ENCODE measurements around the gene CYTH4.

Gene CYTH4

DNA sequence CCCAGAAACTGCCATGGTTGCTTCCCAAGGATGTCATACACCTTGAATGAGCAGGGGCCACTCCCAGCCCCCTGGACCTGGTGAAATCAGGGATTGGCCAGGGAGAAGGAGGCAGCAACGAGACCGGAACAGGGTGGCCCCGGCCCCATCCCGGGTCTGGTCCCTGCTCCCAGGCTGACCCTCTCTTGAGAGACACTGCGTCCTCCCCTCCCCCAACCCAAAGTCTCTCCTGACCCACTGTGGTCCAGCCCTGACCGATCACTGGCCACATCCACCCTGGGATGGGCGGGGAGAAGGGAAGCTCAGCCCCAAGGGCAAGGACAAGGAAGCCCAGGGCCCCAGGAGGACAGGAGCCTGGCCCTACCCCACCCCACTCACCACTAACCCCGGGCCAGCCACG, 12.4 kb downstream of the CYTH4 start:
- Histone ChIP-seq H3K9me3 (ENCODE audit: control extremely low read depth in 1 of 5, control insufficient read depth in 4 of 5, insufficient read depth in 2 of 5, low read depth in 1 of 5, low read length in 4 of 5) (peaks cover 0 to 4% (median 0%) of the 10 kb centered on the region in 5 experiments), H3K27me3 (replicated peaks in 2 of 5; ENCODE audit: control insufficient read depth in 4 of 5, insufficient read depth in 5 of 5, low read length in 4 of 5) (no peaks in the 10 kb centered on the region), H3K4me3 (ENCODE audit: control insufficient read depth in 1 of 7, extremely low read depth in 1 of 7, insufficient read depth in 4 of 7, low read depth in 2 of 7, low read length in 6 of 7) (no peak overlapping the region), H3K27ac (ENCODE audit: insufficient read depth in 1 of 2, low read depth in 1 of 2, low read length in 2 of 2, poor library complexity in 1 of 2, severe bottlenecking in 2 of 2) (no peak overlapping the region), H3K4me1 (ENCODE audit: control extremely low read depth in 1 of 4, control insufficient read depth in 4 of 4, insufficient read depth in 4 of 4, low read length in 3 of 4) (peaks cover 12 to 56% (median 37%) of the 10 kb centered on the region in 4 experiments), H3K36me3 (ENCODE audit: control insufficient read depth in 4 of 4, insufficient read depth in 4 of 4, low read length in 3 of 4) (peaks cover 17 to 72% (median 40%) of the 10 kb centered on the region in 4 experiments)
- CTCF ChIA-PET, result interaction anchor here (2.8 to 3.2 kb wide), 2 partner anchors 8 to 35 kb away, joined by 13 to 15 read pairs; no protein-coding TSS in a partner anchor
- POLR2A ChIA-PET, result no interaction called here
- WGBS (ENCODE audit: insufficient coverage), result 96% methylated on average over 4 of the region's 9 CpGs
- DNase-seq, result no peak

DNA sequence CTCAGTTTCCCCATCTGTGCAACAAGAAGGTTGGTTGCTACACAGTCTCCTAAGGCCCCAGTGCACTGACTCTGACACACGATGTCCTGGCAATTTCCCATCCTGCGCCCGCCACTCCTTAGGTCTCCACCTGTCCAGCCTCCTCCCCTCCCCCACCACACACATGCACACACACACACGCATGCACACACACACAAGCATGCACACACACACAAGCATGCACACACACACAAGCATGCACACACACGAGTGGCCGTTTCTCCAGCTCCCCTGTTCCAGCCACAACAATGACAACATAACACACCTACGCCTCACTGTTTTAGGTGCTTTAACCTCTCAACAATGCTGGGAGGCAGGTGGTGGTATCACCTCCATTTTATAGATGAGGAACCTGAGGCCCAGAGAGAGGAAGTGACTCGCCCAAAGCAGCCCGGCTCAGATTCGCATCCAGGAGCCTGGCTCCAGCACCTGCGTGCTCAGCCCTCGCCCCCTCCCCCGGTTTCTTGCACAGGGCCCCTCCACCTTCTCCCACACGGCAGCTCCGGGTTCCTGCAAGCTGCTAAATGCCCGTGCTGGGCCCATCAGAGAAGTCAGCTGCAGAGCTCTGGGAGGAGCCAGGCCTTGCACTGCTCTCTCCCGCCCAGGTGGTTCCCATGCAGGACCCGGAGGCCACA, 13.0 kb downstream of the CYTH4 start:
- Histone ChIP-seq H3K9me3 (ENCODE audit: control extremely low read depth in 1 of 5, control insufficient read depth in 4 of 5, insufficient read depth in 2 of 5, low read depth in 1 of 5, low read length in 4 of 5) (peaks cover 0 to 4% (median 0%) of the 10 kb centered on the region in 5 experiments), H3K36me3 (ENCODE audit: control insufficient read depth in 4 of 4, insufficient read depth in 4 of 4, low read length in 3 of 4) (peaks cover 17 to 68% (median 40%) of the 10 kb centered on the region in 4 experiments), H3K4me3 (ENCODE audit: control insufficient read depth in 1 of 7, extremely low read depth in 1 of 7, insufficient read depth in 4 of 7, low read depth in 2 of 7, low read length in 6 of 7) (no peak overlapping the region), H3K27me3 (replicated peaks in 2 of 5; ENCODE audit: control insufficient read depth in 4 of 5, insufficient read depth in 5 of 5, low read length in 4 of 5) (no peaks in the 10 kb centered on the region), H3K27ac (ENCODE audit: insufficient read depth in 1 of 2, low read depth in 1 of 2, low read length in 2 of 2, poor library complexity in 1 of 2, severe bottlenecking in 2 of 2) (no peak overlapping the region), H3K4me1 (ENCODE audit: control extremely low read depth in 1 of 4, control insufficient read depth in 4 of 4, insufficient read depth in 4 of 4, low read length in 3 of 4) (peaks cover 17 to 62% (median 43%) of the 10 kb centered on the region in 4 experiments)
- ChIA-PET POLR2A (no interaction called here), CTCF (interaction anchor here (0.6 to 5.7 kb wide), 4 partner anchors 9 to 330 kb away, joined by 3 to 25 read pairs (median 14); no protein-coding TSS in a partner anchor)
- WGBS (ENCODE audit: insufficient coverage), result 83% methylated on average over 12 of the region's 18 CpGs
- DNase-seq, result no peak

DNA sequence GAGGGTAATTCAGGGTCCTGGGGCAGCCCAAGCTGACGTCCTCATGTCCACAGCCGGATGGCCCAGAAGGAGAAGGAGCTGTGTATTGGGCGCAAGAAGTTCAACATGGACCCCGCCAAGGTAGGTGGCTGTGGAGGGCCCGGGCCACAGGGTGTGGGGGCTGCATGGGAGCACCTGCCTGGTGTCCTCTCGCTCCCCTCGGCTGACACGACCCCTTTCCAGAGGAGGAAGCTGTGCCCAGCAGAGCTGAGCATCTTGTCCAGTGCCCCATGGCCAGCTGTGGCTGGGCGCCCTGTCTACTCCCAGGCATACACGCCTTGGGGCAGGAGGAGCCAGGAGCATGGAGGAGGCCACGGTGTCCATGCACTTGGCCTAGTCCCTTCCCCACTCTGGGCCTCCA, 13.6 kb downstream of the CYTH4 start:
- Histone ChIP-seq H3K27ac (ENCODE audit: insufficient read depth in 1 of 2, low read depth in 1 of 2, low read length in 2 of 2, poor library complexity in 1 of 2, severe bottlenecking in 2 of 2) (no peak overlapping the region), H3K4me3 (ENCODE audit: control insufficient read depth in 1 of 7, extremely low read depth in 1 of 7, insufficient read depth in 4 of 7, low read depth in 2 of 7, low read length in 6 of 7) (no peak overlapping the region), H3K36me3 (ENCODE audit: control insufficient read depth in 4 of 4, insufficient read depth in 4 of 4, low read length in 3 of 4) (peaks cover 17 to 64% (median 39%) of the 10 kb centered on the region in 4 experiments), H3K27me3 (replicated peaks in 2 of 5; ENCODE audit: control insufficient read depth in 4 of 5, insufficient read depth in 5 of 5, low read length in 4 of 5) (no peaks in the 10 kb centered on the region), H3K4me1 (ENCODE audit: control extremely low read depth in 1 of 4, control insufficient read depth in 4 of 4, insufficient read depth in 4 of 4, low read length in 3 of 4) (peaks cover 17 to 68% (median 48%) of the 10 kb centered on the region in 4 experiments), H3K9me3 (ENCODE audit: control extremely low read depth in 1 of 5, control insufficient read depth in 4 of 5, insufficient read depth in 2 of 5, low read depth in 1 of 5, low read length in 4 of 5) (peaks cover 0 to 4% (median 0%) of the 10 kb centered on the region in 5 experiments)
- ChIA-PET POLR2A (no interaction called here), CTCF (interaction anchor here (0.6 to 5.7 kb wide), 5 partner anchors 9 to 331 kb away, joined by 3 to 25 read pairs (median 13); partner anchors contain the start of gene CYTH4)
- WGBS (ENCODE audit: insufficient coverage), result 92% methylated on average over 9 of the region's 11 CpGs
- no peak for DNase-seq

DNA sequence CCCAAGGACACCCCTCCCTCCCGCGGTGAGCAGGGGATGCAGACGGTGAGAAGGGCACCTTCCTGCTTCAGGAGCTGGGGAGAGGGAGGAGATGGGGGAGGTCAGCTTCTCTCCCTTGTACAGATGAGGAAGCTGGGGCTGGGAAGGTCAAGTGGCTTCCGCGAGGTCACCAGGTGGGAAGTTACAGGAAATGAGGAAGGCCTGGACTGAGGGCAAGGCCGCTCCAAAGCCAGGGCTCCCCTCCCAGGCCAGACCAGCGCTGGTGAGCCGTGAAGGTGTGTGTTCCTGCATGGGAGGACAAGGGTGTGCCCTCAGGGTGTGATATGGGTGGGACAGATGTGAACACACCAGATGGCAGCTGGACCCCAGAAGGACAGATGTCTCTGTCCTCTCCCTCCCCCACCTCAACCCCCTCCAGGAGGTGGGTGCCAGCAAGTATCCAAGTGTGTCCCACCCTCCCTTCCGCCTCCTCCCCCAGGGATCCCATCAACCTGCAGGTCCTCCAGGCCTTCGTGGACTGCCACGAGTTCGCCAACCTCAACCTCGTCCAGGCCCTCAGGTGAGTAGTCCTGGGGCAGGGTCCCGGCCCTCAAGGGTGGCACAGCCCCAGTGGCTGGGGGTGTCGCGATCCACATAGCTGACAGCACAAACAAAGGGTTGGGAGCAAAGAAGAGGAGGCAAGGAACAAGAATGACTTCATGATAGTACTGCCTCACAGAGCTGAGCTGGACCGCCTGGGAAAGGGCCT, 16.6 kb downstream of the CYTH4 start:
- peaks cover 4 to 51% (median 29%) of the 10 kb centered on the region in 4 experiments for H3K36me3 ChIP-seq (ENCODE audit: control insufficient read depth in 4 of 4, insufficient read depth in 4 of 4, low read length in 3 of 4)
- CTCF ChIA-PET, result interaction anchor here (0.6 to 5.7 kb wide), 12 partner anchors 9 to 441 kb away, joined by 3 to 25 read pairs (median 4); partner anchors contain the start of gene CYTH4
- H3K9me3 ChIP-seq (ENCODE audit: control extremely low read depth in 1 of 5, control insufficient read depth in 4 of 5, insufficient read depth in 2 of 5, low read depth in 1 of 5, low read length in 4 of 5), result no peaks in the 10 kb centered on the region
- WGBS (ENCODE audit: insufficient coverage), result 93% methylated on average over 8 of the region's 17 CpGs
- no peak for DNase-seq
- no peaks in the 10 kb centered on the region for H3K27me3 ChIP-seq (replicated peaks in 2 of 5; ENCODE audit: control insufficient read depth in 4 of 5, insufficient read depth in 5 of 5, low read length in 4 of 5)
- POLR2A ChIA-PET, result interaction anchor here (0.8 to 1.0 kb wide), 2 partner anchors 15 to 222 kb away, joined by 3 to 4 read pairs; no protein-coding TSS in a partner anchor
- H3K4me3 ChIP-seq (ENCODE audit: control insufficient read depth in 1 of 7, extremely low read depth in 1 of 7, insufficient read depth in 4 of 7, low read depth in 2 of 7, low read length in 6 of 7), result no peak overlapping the region
- peaks cover 17 to 95% (median 74%) of the 10 kb centered on the region in 4 experiments for H3K4me1 ChIP-seq (ENCODE audit: control extremely low read depth in 1 of 4, control insufficient read depth in 4 of 4, insufficient read depth in 4 of 4, low read length in 3 of 4)
- peak overlapping the region in 1 of 2 experiments; percentile 11 for H3K27ac ChIP-seq (ENCODE audit: insufficient read depth in 1 of 2, low read depth in 1 of 2, low read length in 2 of 2, poor library complexity in 1 of 2, severe bottlenecking in 2 of 2)

DNA sequence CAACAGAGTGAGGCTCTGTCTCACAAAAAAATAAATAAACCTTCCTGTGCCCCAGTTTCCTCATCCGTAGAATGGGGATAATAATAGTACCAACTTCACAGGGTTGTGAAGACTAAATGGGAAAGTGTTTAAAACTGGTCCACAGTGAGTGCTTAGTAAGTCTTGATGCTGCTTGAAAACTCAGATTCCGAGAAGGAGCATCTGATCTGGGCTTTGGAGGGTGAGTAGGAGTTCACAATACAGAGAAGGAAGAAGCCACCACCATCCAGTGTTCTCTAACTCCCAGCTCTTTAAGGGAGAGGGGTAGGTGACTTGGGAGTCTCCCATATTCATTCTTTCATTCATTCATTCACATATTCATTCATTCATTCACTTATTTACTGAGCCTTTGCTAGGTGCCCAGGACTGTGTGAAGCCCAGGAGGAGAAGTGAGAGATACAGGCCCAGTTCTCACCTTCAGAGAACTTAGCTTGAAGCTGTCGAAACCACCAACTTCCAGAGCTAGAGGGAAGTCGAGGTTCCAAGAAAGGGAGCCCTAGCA, 17.7 kb downstream of the CYTH4 start:
- peaks cover 4 to 50% (median 28%) of the 10 kb centered on the region in 4 experiments for H3K36me3 ChIP-seq (ENCODE audit: control insufficient read depth in 4 of 4, insufficient read depth in 4 of 4, low read length in 3 of 4)
- H3K27me3 ChIP-seq (replicated peaks in 2 of 5; ENCODE audit: control insufficient read depth in 4 of 5, insufficient read depth in 5 of 5, low read length in 4 of 5), result no peaks in the 10 kb centered on the region
- no peak for DNase-seq
- H3K4me1 ChIP-seq (ENCODE audit: control extremely low read depth in 1 of 4, control insufficient read depth in 4 of 4, insufficient read depth in 4 of 4, low read length in 3 of 4), result peaks cover 21 to 97% (median 82%) of the 10 kb centered on the region in 4 experiments
- H3K27ac ChIP-seq (ENCODE audit: insufficient read depth in 1 of 2, low read depth in 1 of 2, low read length in 2 of 2, poor library complexity in 1 of 2, severe bottlenecking in 2 of 2), result peak overlapping the region; percentile 1 to 36
- peak overlapping the region in 1 of 7 experiments; percentile 54 for H3K4me3 ChIP-seq (ENCODE audit: control insufficient read depth in 1 of 7, extremely low read depth in 1 of 7, insufficient read depth in 4 of 7, low read depth in 2 of 7, low read length in 6 of 7)
- POLR2A ChIA-PET, result interaction anchor here (0.5 to 1.0 kb wide), 5 partner anchors 14 to 221 kb away, joined by 3 to 5 read pairs (median 3); no protein-coding TSS in a partner anchor
- CTCF ChIA-PET, result interaction anchor here (0.8 to 5.7 kb wide), 10 partner anchors 10 to 55 kb away, joined by 3 to 25 read pairs (median 4); partner anchors contain the start of gene CYTH4
- no peaks in the 10 kb centered on the region for H3K9me3 ChIP-seq (ENCODE audit: control extremely low read depth in 1 of 5, control insufficient read depth in 4 of 5, insufficient read depth in 2 of 5, low read depth in 1 of 5, low read length in 4 of 5)
- WGBS (ENCODE audit: insufficient coverage), result 80% methylated on average over 2 of the region's 4 CpGs

DNA sequence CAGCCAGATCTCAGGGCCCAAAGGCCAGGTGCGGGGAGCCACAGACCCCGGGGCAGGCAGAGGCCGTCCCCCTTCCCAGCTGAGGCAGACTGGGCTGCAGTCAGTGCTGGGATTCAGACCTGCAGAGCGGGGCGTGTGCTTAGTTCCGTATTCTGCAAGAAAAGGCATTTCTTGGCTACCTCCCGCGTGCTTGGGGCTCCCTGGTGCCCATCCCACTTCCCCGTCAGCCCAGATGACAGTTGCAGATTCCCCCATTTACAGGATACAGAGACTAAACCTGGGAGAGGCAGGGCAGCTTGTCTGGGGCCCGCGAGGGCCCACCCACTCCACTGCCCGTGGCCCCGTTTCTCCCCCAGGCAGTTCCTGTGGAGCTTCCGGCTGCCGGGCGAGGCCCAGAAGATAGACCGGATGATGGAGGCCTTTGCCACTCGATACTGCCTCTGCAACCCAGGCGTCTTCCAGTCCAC, 18.3 kb downstream of the CYTH4 start:
- peak overlapping the region in 2 of 7 experiments; percentile 31 to 54 for H3K4me3 ChIP-seq (ENCODE audit: control insufficient read depth in 1 of 7, extremely low read depth in 1 of 7, insufficient read depth in 4 of 7, low read depth in 2 of 7, low read length in 6 of 7)
- H3K9me3 ChIP-seq (ENCODE audit: control extremely low read depth in 1 of 5, control insufficient read depth in 4 of 5, insufficient read depth in 2 of 5, low read depth in 1 of 5, low read length in 4 of 5), result no peaks in the 10 kb centered on the region
- DNase-seq, result peak; percentile 69 to 91 (median 88)
- WGBS (ENCODE audit: insufficient coverage), result under 1% methylated on average over 19 of the region's 19 CpGs
- ChIA-PET CTCF (interaction anchor here (0.9 to 5.7 kb wide), 7 partner anchors 10 to 36 kb away, joined by 3 to 25 read pairs (median 4); no protein-coding TSS in a partner anchor), POLR2A (interaction anchor here (0.5 to 1.0 kb wide), 5 partner anchors 14 to 78 kb away, joined by 3 to 5 read pairs (median 3); no protein-coding TSS in a partner anchor)
- no peaks in the 10 kb centered on the region for H3K27me3 ChIP-seq (replicated peaks in 2 of 5; ENCODE audit: control insufficient read depth in 4 of 5, insufficient read depth in 5 of 5, low read length in 4 of 5)
- peak overlapping the region; percentile 18 to 36 for H3K27ac ChIP-seq (ENCODE audit: insufficient read depth in 1 of 2, low read depth in 1 of 2, low read length in 2 of 2, poor library complexity in 1 of 2, severe bottlenecking in 2 of 2)
- peaks cover 23 to 97% (median 83%) of the 10 kb centered on the region in 4 experiments for H3K4me1 ChIP-seq (ENCODE audit: control extremely low read depth in 1 of 4, control insufficient read depth in 4 of 4, insufficient read depth in 4 of 4, low read length in 3 of 4)
- H3K36me3 ChIP-seq (ENCODE audit: control insufficient read depth in 4 of 4, insufficient read depth in 4 of 4, low read length in 3 of 4), result peaks cover 2 to 53% (median 26%) of the 10 kb centered on the region in 4 experiments
